Measurements from ENCODE around the gene TP73.

GRCh38 chr1:3770047-3770765, 117.9 kb downstream of the TP73 start:
- TF ChIP-seq POLR2AphosphoS5 (IDR thresholded peaks at IDR 0.05) (no peak), CTCF (IDR thresholded peaks at IDR 0.05; ENCODE audit: poor library complexity, severe bottlenecking) (no peak), TAF1 (IDR thresholded peaks at IDR 0.05; ENCODE audit: low read depth) (no peak), EZH2 (IDR thresholded peaks at IDR 0.05; ENCODE audit: borderline replicate concordance, insufficient read depth, low read length, poor library complexity, severe bottlenecking) (no peak), EP300 (conservative IDR thresholded peaks at IDR 0.05; ENCODE audit: poor library complexity, severe bottlenecking) (no peak), RAD21 (conservative IDR thresholded peaks at IDR 0.05) (no peak), MXI1 (conservative IDR thresholded peaks at IDR 0.05; ENCODE audit: poor library complexity, severe bottlenecking) (no peak)

All from neural cell (in vitro differentiated cells).